ENCODE data around the gene SLC36A1.
A peak's percentile ranks its signal among the peaks of the same experiment; 100 is the strongest.
"Not testable (repeated sequence)": the region's sequence is repeated elsewhere in the genome, so short reads cannot be mapped to it uniquely, and the experiment has no call there.

Gene SLC36A1

GRCh38 chr5:151493665-151494064 lies 46.3 kb downstream of the SLC36A1 start:
- no peaks in the 10 kb centered on the region for H3K4me1 Mint-ChIP-seq
- ATAC-seq: no peak
- no peak for DNase-seq
- H3K27ac Mint-ChIP-seq: no peak overlapping the region
- H3K27me3 Mint-ChIP-seq: no peaks in the 10 kb centered on the region
- no peak overlapping the region for H3K4me3 Mint-ChIP-seq
- no peaks in the 10 kb centered on the region for H3K9me3 Mint-ChIP-seq

- Mint-ChIP-seq H3K4me3 (no peak overlapping the region), H3K27me3 (no peaks in the 10 kb centered on the region), H3K4me1 (peaks cover under 1% of the 10 kb centered on the region), H3K9me3 (no peaks in the 10 kb centered on the region), H3K27ac (no peak overlapping the region)
- ATAC-seq: no peak
- no peak for DNase-seq
Observed at GRCh38 chr5:151495320-151495719, 47.9 kb downstream of the SLC36A1 start.

GRCh38 chr5:151496041-151496484 lies 48.7 kb downstream of the SLC36A1 start:
- no peaks in the 10 kb centered on the region for H3K9me3 Mint-ChIP-seq
- no peak for ATAC-seq
- H3K4me3 Mint-ChIP-seq: no peak overlapping the region
- no peaks in the 10 kb centered on the region for H3K27me3 Mint-ChIP-seq
- peaks cover 8% of the 10 kb centered on the region for H3K4me1 Mint-ChIP-seq
- DNase-seq: no peak
- H3K27ac Mint-ChIP-seq: no peak overlapping the region

- peaks cover 8% of the 10 kb centered on the region for H3K4me1 Mint-ChIP-seq
- H3K4me3 Mint-ChIP-seq: no peak overlapping the region
- H3K27me3 Mint-ChIP-seq: no peaks in the 10 kb centered on the region
- DNase-seq: no peak
- no peaks in the 10 kb centered on the region for H3K9me3 Mint-ChIP-seq
- no peak overlapping the region for H3K27ac Mint-ChIP-seq
- ATAC-seq: no peak
Observed at GRCh38 chr5:151497391-151498002, 50.1 kb downstream of the SLC36A1 start.

GRCh38 chr5:151498395-151499155 lies 51.2 kb downstream of the SLC36A1 start:
- Mint-ChIP-seq H3K9me3 (no peaks in the 10 kb centered on the region), H3K4me3 (no peak overlapping the region), H3K27ac (no peak overlapping the region), H3K27me3 (no peaks in the 10 kb centered on the region), H3K4me1 (peaks cover 8% of the 10 kb centered on the region)
- no peak for ATAC-seq
- no peak for DNase-seq

- peaks cover 8% of the 10 kb centered on the region for H3K4me1 Mint-ChIP-seq
- no peaks in the 10 kb centered on the region for H3K27me3 Mint-ChIP-seq
- no peak overlapping the region for H3K27ac Mint-ChIP-seq
- DNase-seq (no peak), ATAC-seq (no peak)
- H3K9me3 Mint-ChIP-seq: no peaks in the 10 kb centered on the region
- H3K4me3 Mint-ChIP-seq: no peak overlapping the region
Observed at GRCh38 chr5:151499501-151500035, 52.2 kb downstream of the SLC36A1 start.

GRCh38 chr5:151504006-151504405 lies 56.6 kb downstream of the SLC36A1 start:
- DNase-seq (no peak), ATAC-seq (no peak)
- no peak overlapping the region for H3K27ac Mint-ChIP-seq
- H3K4me3 Mint-ChIP-seq: no peak overlapping the region
- no peaks in the 10 kb centered on the region for H3K9me3 Mint-ChIP-seq
- H3K27me3 Mint-ChIP-seq: no peaks in the 10 kb centered on the region
- H3K4me1 Mint-ChIP-seq: peaks cover 8% of the 10 kb centered on the region

GRCh38 chr5:151508308-151508707 lies 60.9 kb downstream of the SLC36A1 start:
- not testable (repeated sequence) for H3K4me1 Mint-ChIP-seq, H3K4me3 Mint-ChIP-seq, DNase-seq, H3K9me3 Mint-ChIP-seq, H3K27ac Mint-ChIP-seq, ATAC-seq, H3K27me3 Mint-ChIP-seq

- Mint-ChIP-seq H3K4me1 (no peaks in the 10 kb centered on the region), H3K27me3 (no peaks in the 10 kb centered on the region), H3K4me3 (no peak overlapping the region), H3K9me3 (no peaks in the 10 kb centered on the region), H3K27ac (no peak overlapping the region)
- no peak for ATAC-seq
- no peak for DNase-seq
Observed at GRCh38 chr5:151509231-151509630, 61.8 kb downstream of the SLC36A1 start.

- no peaks in the 10 kb centered on the region for H3K27me3 Mint-ChIP-seq
- ATAC-seq (no peak), DNase-seq (no peak)
- no peak overlapping the region for H3K4me3 Mint-ChIP-seq
- H3K4me1 Mint-ChIP-seq: no peaks in the 10 kb centered on the region
- no peaks in the 10 kb centered on the region for H3K9me3 Mint-ChIP-seq
- no peak overlapping the region for H3K27ac Mint-ChIP-seq
Observed at GRCh38 chr5:151509836-151510235, 62.4 kb downstream of the SLC36A1 start.

- DNase-seq: no peak
- H3K4me1 Mint-ChIP-seq: peaks cover 1% of the 10 kb centered on the region
- no peak overlapping the region for H3K4me3 Mint-ChIP-seq
- ATAC-seq: no peak
- H3K27me3 Mint-ChIP-seq: no peaks in the 10 kb centered on the region
- no peaks in the 10 kb centered on the region for H3K9me3 Mint-ChIP-seq
- H3K27ac Mint-ChIP-seq: peak overlapping the region in 1 of 2 donors; percentile 22
Observed at GRCh38 chr5:151517122-151517920, 69.9 kb downstream of the SLC36A1 start.

GRCh38 chr5:151520294-151520693 lies 72.9 kb downstream of the SLC36A1 start:
- H3K27ac Mint-ChIP-seq: no peak overlapping the region
- DNase-seq (no peak), ATAC-seq (no peak)
- peaks cover 6% of the 10 kb centered on the region for H3K4me1 Mint-ChIP-seq
- H3K9me3 Mint-ChIP-seq: no peaks in the 10 kb centered on the region
- H3K27me3 Mint-ChIP-seq: no peaks in the 10 kb centered on the region
- H3K4me3 Mint-ChIP-seq: no peak overlapping the region

- Mint-ChIP-seq H3K4me3 (no peak overlapping the region), H3K9me3 (no peaks in the 10 kb centered on the region), H3K27ac (no peak overlapping the region), H3K27me3 (no peaks in the 10 kb centered on the region), H3K4me1 (peaks cover 6% of the 10 kb centered on the region)
- no peak for DNase-seq
- no peak for ATAC-seq
Observed at GRCh38 chr5:151522226-151522625, 74.8 kb downstream of the SLC36A1 start.

GRCh38 chr5:151523335-151523734 lies 75.9 kb downstream of the SLC36A1 start:
- Mint-ChIP-seq H3K27ac (no peak overlapping the region), H3K4me1 (peaks cover 6% of the 10 kb centered on the region), H3K4me3 (no peak overlapping the region), H3K27me3 (no peaks in the 10 kb centered on the region), H3K9me3 (no peaks in the 10 kb centered on the region)
- DNase-seq: peak; percentile 45 to 65
- peak; percentile 91 for ATAC-seq

- H3K27ac Mint-ChIP-seq: no peak overlapping the region
- no peaks in the 10 kb centered on the region for H3K4me1 Mint-ChIP-seq
- H3K9me3 Mint-ChIP-seq: no peaks in the 10 kb centered on the region
- H3K27me3 Mint-ChIP-seq: peaks cover 8% of the 10 kb centered on the region
- ATAC-seq (no peak), DNase-seq (no peak)
- H3K4me3 Mint-ChIP-seq: no peak overlapping the region
Observed at GRCh38 chr5:151528153-151528552, 80.8 kb downstream of the SLC36A1 start.

- no peak overlapping the region for H3K27ac Mint-ChIP-seq
- no peaks in the 10 kb centered on the region for H3K9me3 Mint-ChIP-seq
- ATAC-seq: no peak
- no peaks in the 10 kb centered on the region for H3K4me1 Mint-ChIP-seq
- no peak overlapping the region for H3K4me3 Mint-ChIP-seq
- peaks cover 8% of the 10 kb centered on the region for H3K27me3 Mint-ChIP-seq
- no peak for DNase-seq
Observed at GRCh38 chr5:151528996-151529395, 81.6 kb downstream of the SLC36A1 start.
